Esophagus mucosa (tissue), 1 donor: ENCODE data around the gene PARD6G. TPM values are rescaled to one million over a fixed set of nuclear protein-coding genes. Genes with fewer than 3 reads are reported as not detected.

Experiments
- total RNA-seq: library from RNA; stranded (reverse); gene quantifications from one replicate; pipeline ENCODE4 v1.2.4, GENCODE V29; 2023
- donor health status: DM: yes; HTN: yes; CAD: no.

PARD6G gene
- total RNA-seq, 1 donor from 2014 or later: 33.8 TPM

Other genes with a start within 250 kb of the PARD6G start
- 19.4 TPM for gene RBFA, start 213.1 kb downstream of the PARD6G start, total RNA-seq
- gene ADNP2, start 138.3 kb downstream of the PARD6G start, total RNA-seq: 13.3 TPM